Inflammatory macrophage (primary cell): ENCODE measurements around the gene GOLGA6L10.
"Not testable (repeated sequence)": the region's sequence is repeated elsewhere in the genome, so short reads cannot be mapped to it uniquely, and the experiment has no call there.

Source experiments
- DNase-seq, 2 donors: peaks; one replicate each; pipeline ENCODE4 v3.0.0-alpha.2; 2020 to 2022
- total RNA-seq, 18 experiments: gene quantifications; one replicate each; lab custom pipeline; 2026; ENCODE audit warnings: mixed read lengths in 6 of 18, inconsistent platforms in 2 of 18; lab: John Stamatoyannopoulos, UW

GOLGA6L10 gene
- 0 to 0.25 (median 0.07) reads per million in 18 experiments for total RNA-seq

- DNase-seq = not testable (repeated sequence)
Observed at GRCh38 chr15:82349375-82349774, at the start of gene GOLGA6L10. Gene GOLGA6L10, minus strand, starts transcription at chr15:82349475. Its CDS starts 100 bp downstream, at chr15:82349375.

- DNase-seq = no peak
Observed at GRCh38 chr15:82398785-82399184, 49.5 kb upstream of the GOLGA6L10 start.

- no peak for DNase-seq
Observed at GRCh38 chr15:82397817-82398216, 48.5 kb upstream of the GOLGA6L10 start.

GRCh38 chr15:82395788-82396187, 46.5 kb upstream of the GOLGA6L10 start:
- DNase-seq = not testable (repeated sequence)

GRCh38 chr15:82393671-82394070, 44.4 kb upstream of the GOLGA6L10 start:
- no peak for DNase-seq

- DNase-seq = not testable (repeated sequence)
Observed at GRCh38 chr15:82392077-82392476, 42.8 kb upstream of the GOLGA6L10 start.

GRCh38 chr15:82390152-82390551, 40.9 kb upstream of the GOLGA6L10 start:
- DNase-seq = not testable (repeated sequence)

- DNase-seq = not testable (repeated sequence)
Observed at GRCh38 chr15:82387209-82387608, 37.9 kb upstream of the GOLGA6L10 start.

- not testable (repeated sequence) for DNase-seq
Observed at GRCh38 chr15:82381330-82381955, 32.2 kb upstream of the GOLGA6L10 start.

- not testable (repeated sequence) for DNase-seq
Observed at GRCh38 chr15:82379552-82379951, 30.3 kb upstream of the GOLGA6L10 start.

GRCh38 chr15:82373661-82374060, 24.4 kb upstream of the GOLGA6L10 start:
- not testable (repeated sequence) for DNase-seq

- no peak for DNase-seq
Observed at GRCh38 chr15:82371656-82372055, 22.4 kb upstream of the GOLGA6L10 start.

GRCh38 chr15:82367790-82368189, 18.5 kb upstream of the GOLGA6L10 start:
- not testable (repeated sequence) for DNase-seq

- not testable (repeated sequence) for DNase-seq
Observed at GRCh38 chr15:82365692-82366323, 16.5 kb upstream of the GOLGA6L10 start.

- not testable (repeated sequence) for DNase-seq
Observed at GRCh38 chr15:82364548-82364947, 15.3 kb upstream of the GOLGA6L10 start.

GRCh38 chr15:82362790-82363189, 13.5 kb upstream of the GOLGA6L10 start:
- not testable (repeated sequence) for DNase-seq

- not testable (repeated sequence) for DNase-seq
Observed at GRCh38 chr15:82360618-82361017, 11.3 kb upstream of the GOLGA6L10 start.

GRCh38 chr15:82355055-82355454, 5.8 kb upstream of the GOLGA6L10 start:
- DNase-seq = not testable (repeated sequence)

- not testable (repeated sequence) for DNase-seq
Observed at GRCh38 chr15:82354546-82354945, 5.3 kb upstream of the GOLGA6L10 start.

- DNase-seq = not testable (repeated sequence)
Observed at GRCh38 chr15:82347645-82348044, 1.6 kb downstream of the GOLGA6L10 start.

- DNase-seq = not testable (repeated sequence)
Observed at GRCh38 chr15:82345176-82345575, 4.1 kb downstream of the GOLGA6L10 start.

- not testable (repeated sequence) for DNase-seq
Observed at GRCh38 chr15:82344421-82344820, 4.9 kb downstream of the GOLGA6L10 start.

GRCh38 chr15:82343851-82344250, 5.4 kb downstream of the GOLGA6L10 start:
- DNase-seq = not testable (repeated sequence)
